D721Med (cell line): ENCODE data around the gene BNC2.

Source experiments
- DNase-seq: peaks from one replicate; pipeline ENCODE4 v3.0.0; 2011; ENCODE audit warnings: low spot score; ENCODE audit not compliant: insufficient read length
- FAIRE-seq: peaks from 2 replicates; lab custom pipeline; 2011; peaks lifted over from hg19 to GRCh38; lab: Jason Lieb, UNC
- CTCF ChIP-seq: IDR thresholded peaks from 2 replicates; pipeline ENCODE4 v1.5.1; 2012; ENCODE audit warnings: mild to moderate bottlenecking, control low read depth; ENCODE audit not compliant: insufficient read depth; ENCODE audit errors: missing control alignments

Gene BNC2

GRCh38 chr9:16363073-16363781, 507.2 kb downstream of the BNC2 start:
- TF ChIP-seq CTCF, result no peak
- DNase-seq (no peak), FAIRE-seq (no peak)

- TF ChIP-seq CTCF, result no peak
- no peak for FAIRE-seq
- DNase-seq, result no peak
Measured at GRCh38 chr9:16361939-16362338, 508.5 kb downstream of the BNC2 start.

GRCh38 chr9:16361118-16361517, 509.4 kb downstream of the BNC2 start:
- no peak for TF ChIP-seq CTCF
- FAIRE-seq (no peak), DNase-seq (no peak)

- DNase-seq, result no peak
- TF ChIP-seq CTCF, result no peak
- FAIRE-seq, result no peak
Measured at GRCh38 chr9:16360247-16360646, 510.2 kb downstream of the BNC2 start.
